ENCODE data around the gene FRAS1.
A peak's percentile ranks its signal among the peaks of the same experiment; 100 is the strongest.
"Not testable (repeated sequence)": the region's sequence is repeated elsewhere in the genome, so short reads cannot be mapped to it uniquely, and the experiment has no call there.

FRAS1 gene

GRCh38 chr4:78057135-78057599 is at the start of gene FRAS1:
Gene FRAS1 (plus strand): TSS chr4:78057323. CDS start chr4:78058010, 687 bp downstream.
- peak; percentile 76 for DNase-seq

- not testable (repeated sequence) for DNase-seq
Observed at GRCh38 chr4:78011003-78011402, 46.1 kb upstream of the FRAS1 start.

- peak; percentile 24 for DNase-seq
Observed at GRCh38 chr4:78014889-78015886, 41.9 kb upstream of the FRAS1 start.

GRCh38 chr4:78018271-78019049 is 38.7 kb upstream of the FRAS1 start:
- no peak for DNase-seq

- DNase-seq = no peak
Observed at GRCh38 chr4:78019414-78019813, 37.7 kb upstream of the FRAS1 start.

- peak; percentile 21 for DNase-seq
Observed at GRCh38 chr4:78020677-78021076, 36.4 kb upstream of the FRAS1 start.

GRCh38 chr4:78022517-78022916 is 34.6 kb upstream of the FRAS1 start:
- no peak for DNase-seq

GRCh38 chr4:78024085-78024484 is 33.0 kb upstream of the FRAS1 start:
- no peak for DNase-seq

- DNase-seq = no peak
Observed at GRCh38 chr4:78024576-78025091, 32.5 kb upstream of the FRAS1 start.

- DNase-seq = peak; percentile 39
Observed at GRCh38 chr4:78031417-78031950, 25.6 kb upstream of the FRAS1 start.

- DNase-seq = peak; percentile 100
Observed at GRCh38 chr4:78032446-78032845, 24.7 kb upstream of the FRAS1 start.

- DNase-seq = peak; percentile 41
Observed at GRCh38 chr4:78032929-78033328, 24.2 kb upstream of the FRAS1 start.

- no peak for DNase-seq
Observed at GRCh38 chr4:78033861-78034260, 23.3 kb upstream of the FRAS1 start.

- no peak for DNase-seq
Observed at GRCh38 chr4:78038704-78039103, 18.4 kb upstream of the FRAS1 start.

- DNase-seq = no peak
Observed at GRCh38 chr4:78039678-78040077, 17.4 kb upstream of the FRAS1 start.

GRCh38 chr4:78040431-78040830 is 16.7 kb upstream of the FRAS1 start:
- DNase-seq = no peak

GRCh38 chr4:78047366-78047765 is 9.8 kb upstream of the FRAS1 start:
- no peak for DNase-seq

GRCh38 chr4:78056265-78057129 is 626 bp upstream of the FRAS1 start:
- peak; percentile 96 for DNase-seq

- DNase-seq = peak; percentile 70
Observed at GRCh38 chr4:78057600-78058550, 752 bp downstream of the FRAS1 start.

- DNase-seq = peak; percentile 74
Observed at GRCh38 chr4:78058591-78059523, 1.7 kb downstream of the FRAS1 start.

All from NCI-H146 (cell line).